ENCODE results near the gene PSMC4.
A peak's percentile ranks its signal among the peaks of the same experiment; 100 is the strongest.

The PSMC4 gene

GRCh38 chr19:39987167-39987566 lies 16.2 kb downstream of the PSMC4 start:
- no peak for DNase-seq

GRCh38 chr19:39987596-39987995 lies 16.6 kb downstream of the PSMC4 start:
- no peak for DNase-seq

- DNase-seq = no peak
Measured at GRCh38 chr19:39993605-39994004, 22.6 kb downstream of the PSMC4 start.

- DNase-seq = no peak
Measured at GRCh38 chr19:39994361-39994760, 23.4 kb downstream of the PSMC4 start.

- DNase-seq = peak in 1 of 56 donors; percentile 3
Measured at GRCh38 chr19:39995794-39996193, 24.8 kb downstream of the PSMC4 start.

GRCh38 chr19:39996218-39996810 lies 25.3 kb downstream of the PSMC4 start:
- peak in 13 of 56 donors; percentile 5 to 56 (median 43) for DNase-seq

- DNase-seq = peak; percentile 22 to 95 (median 82)
Measured at GRCh38 chr19:39996811-39997637, 26.1 kb downstream of the PSMC4 start, which contains the start of gene ZNF546. TSS of gene ZNF546 (plus strand) at chr19:39997060. CDS start at chr19:39998327, 1,267 bp downstream.

GRCh38 chr19:39997638-39998216 lies 26.8 kb downstream of the PSMC4 start:
- peak in 1 of 56 donors; percentile 39 for DNase-seq

GRCh38 chr19:39998501-39998900 lies 27.5 kb downstream of the PSMC4 start:
- DNase-seq = no peak

- DNase-seq = no peak
Measured at GRCh38 chr19:40005691-40006272, 34.8 kb downstream of the PSMC4 start.

GRCh38 chr19:40006273-40006691 lies 35.3 kb downstream of the PSMC4 start:
- DNase-seq = no peak

GRCh38 chr19:40009674-40010073 lies 38.7 kb downstream of the PSMC4 start:
- DNase-seq = no peak

- DNase-seq = no peak
Measured at GRCh38 chr19:40013991-40014390, 43.0 kb downstream of the PSMC4 start.

- no peak for DNase-seq
Measured at GRCh38 chr19:40023969-40024368, 53.0 kb downstream of the PSMC4 start.

GRCh38 chr19:40025938-40026596 lies 55.1 kb downstream of the PSMC4 start:
- no peak for DNase-seq

- no peak for DNase-seq
Measured at GRCh38 chr19:40026597-40026970, 55.6 kb downstream of the PSMC4 start.
